IMR-90 (cell line): ENCODE data around the gene OAS3. TPM values are rescaled to one million over a fixed set of nuclear protein-coding genes. Genes with fewer than 3 reads are reported as not detected.

Experiments used
- ATAC-seq: fragments of 200-7000 bp; cut with Tn5 transposase; 2 replicates; pipeline ENCODE4 v1.9.1; 2020; ENCODE audit warnings: low read depth, mild to moderate bottlenecking, moderate library complexity
- BruUV-seq: library from RNA; stranded (reverse); fragments of 400-500 nt; replicated peaks from 2 replicates; lab custom pipeline; 2021; lab: Mats Ljungman, UMichigan
- CTCF ChIA-PET: fragments of 300-600 bp; formaldehyde crosslinking; extraction: SDS; loops from one replicate; lab custom pipeline; 2021; ENCODE audit warnings: antibody characterized with exemption; lab: Yijun Ruan, JAX
- POLR2A ChIA-PET: fragments of 300-600 bp; sonication (Branson Sonifier 250); formaldehyde crosslinking; loops from one replicate; lab custom pipeline; 2022; ENCODE audit warnings: antibody characterized with exemption; ENCODE audit not compliant: unreplicated experiment; lab: Charles Lee
- DNase-seq: peaks from one replicate; pipeline ENCODE4 v3.0.0; 2013
- H2AFZ ChIP-seq: replicated peaks from 2 replicates; pipeline ENCODE3; 2013; ENCODE audit warnings: low read length, mild to moderate bottlenecking; ENCODE audit not compliant: poor library complexity
- H2AK5ac ChIP-seq: 2 replicates; pipeline ENCODE4 v1.6.1; 2013; ENCODE audit warnings: low read depth, low read length, inconsistent platforms
- H2AK9ac ChIP-seq: replicated peaks from 2 replicates; pipeline ENCODE3; 2013; ENCODE audit warnings: mild to moderate bottlenecking, low read depth, low read length, moderate library complexity; ENCODE audit not compliant: poor library complexity
- H2BK120ac ChIP-seq: 2 replicates; pipeline ENCODE4 v1.6.1; 2013; ENCODE audit warnings: low read depth, low read length, inconsistent platforms
- H2BK15ac ChIP-seq: 3 replicates; pipeline ENCODE4 v1.6.1; 2013; ENCODE audit warnings: low read depth, low read length, inconsistent platforms
- H2BK20ac ChIP-seq: 2 replicates; pipeline ENCODE4 v1.6.1; 2013; ENCODE audit warnings: low read depth, mild to moderate bottlenecking, inconsistent platforms, low read length, moderate library complexity
- H2BK5ac ChIP-seq: 2 replicates; pipeline ENCODE4 v1.6.1; 2013; ENCODE audit warnings: mild to moderate bottlenecking, low read depth, low read length, inconsistent platforms; ENCODE audit not compliant: poor library complexity, severe bottlenecking
- H3K14ac ChIP-seq: replicated peaks from 2 replicates; pipeline ENCODE4 v1.6.1; 2013; ENCODE audit warnings: low read depth, low read length, inconsistent platforms
- H3K18ac ChIP-seq: 2 replicates; pipeline ENCODE4 v1.6.1; 2013; ENCODE audit warnings: low read depth, low read length, control low read depth
- H3K23ac ChIP-seq: 2 replicates; pipeline ENCODE4 v1.6.1; 2013; ENCODE audit warnings: low read depth, low read length, inconsistent platforms
- H3K27ac ChIP-seq: 2 replicates; pipeline ENCODE4 v1.5.1; 2013; ENCODE audit warnings: mild to moderate bottlenecking, control low read depth, low read length; ENCODE audit not compliant: insufficient read depth
- H3K27me3 ChIP-seq: 2 replicates; pipeline ENCODE4 v1.6.1; 2013; ENCODE audit warnings: low read length; ENCODE audit not compliant: control insufficient read depth, insufficient read depth
- H3K36me3 ChIP-seq: 2 replicates; pipeline ENCODE4 v1.6.1; 2013; ENCODE audit warnings: low read length, mixed read lengths; ENCODE audit not compliant: control insufficient read depth, insufficient read depth
- H3K4ac ChIP-seq: 2 replicates; pipeline ENCODE4 v1.6.1; 2013; ENCODE audit warnings: low read depth, low read length, inconsistent platforms
- H3K4me1 ChIP-seq: 2 replicates; pipeline ENCODE4 v1.6.1; 2013; ENCODE audit warnings: low read length, mixed read lengths; ENCODE audit not compliant: control insufficient read depth, insufficient read depth
- H3K4me2 ChIP-seq: 2 replicates; pipeline ENCODE4 v1.6.1; 2013; ENCODE audit warnings: low read depth, mild to moderate bottlenecking, control low read depth, low read length, moderate library complexity
- H3K4me3 ChIP-seq: 2 replicates; pipeline ENCODE4 v1.5.1; 2013; ENCODE audit warnings: low read depth, mild to moderate bottlenecking, control low read depth, low read length, moderate library complexity; ENCODE audit not compliant: insufficient read depth
- H3K56ac ChIP-seq: 2 replicates; pipeline ENCODE4 v1.6.1; 2013; ENCODE audit warnings: low read length, inconsistent platforms; ENCODE audit not compliant: insufficient read depth; ENCODE audit errors: extremely low read depth
- H3K79me1 ChIP-seq, 2 experiments: 2 replicates each; pipeline ENCODE4 v1.6.1; 2013; ENCODE audit warnings: low read length in 2 of 2, inconsistent platforms in 1 of 2, low read depth in 1 of 2
- H3K9ac ChIP-seq: 2 replicates; pipeline ENCODE4 v1.6.1; 2013; ENCODE audit warnings: low read depth, low read length, control low read depth
- H3K9me1 ChIP-seq: 2 replicates; pipeline ENCODE4 v1.6.1; 2013; ENCODE audit warnings: low read length, inconsistent platforms; ENCODE audit not compliant: insufficient read depth
- H3K9me3 ChIP-seq: 2 replicates; pipeline ENCODE4 v1.6.1; 2013; ENCODE audit warnings: low read length; ENCODE audit not compliant: control insufficient read depth, insufficient read depth
- H4K20me1 ChIP-seq: 2 replicates; pipeline ENCODE4 v1.6.1; 2013; ENCODE audit warnings: low read length, inconsistent platforms; ENCODE audit not compliant: insufficient read depth
- H4K5ac ChIP-seq: 2 replicates; pipeline ENCODE4 v1.6.1; 2013; ENCODE audit warnings: mild to moderate bottlenecking, low read depth, low read length, control low read depth
- H4K8ac ChIP-seq, 2 experiments: 2 replicates each; pipeline ENCODE4 v1.6.1; 2013; ENCODE audit warnings: low read depth in 2 of 2, low read length in 2 of 2, control low read depth in 1 of 2, inconsistent platforms in 1 of 2
- H4K91ac ChIP-seq: 2 replicates; pipeline ENCODE4 v1.6.1; 2013; ENCODE audit warnings: low read depth, low read length, inconsistent platforms; ENCODE audit not compliant: insufficient read depth
- BHLHE40 ChIP-seq: fragments of 150-350 bp; IDR thresholded peaks from 2 replicates; pipeline ENCODE4 v1.6.1; 2016; ENCODE audit warnings: mild to moderate bottlenecking, low read depth, low read length
- CEBPB ChIP-seq: IDR thresholded peaks from 2 replicates; pipeline ENCODE4 v1.6.1; 2012; ENCODE audit warnings: low read depth, low read length, improper control_type of control experiment
- CHD1 ChIP-seq: IDR thresholded peaks from 2 replicates; pipeline ENCODE4 v1.6.1; 2012; ENCODE audit warnings: low read depth, low read length, improper control_type of control experiment
- MAFK ChIP-seq: IDR thresholded peaks from 2 replicates; pipeline ENCODE4 v1.6.1; 2012; ENCODE audit warnings: low read depth, low read length, improper control_type of control experiment
- MAZ ChIP-seq: IDR thresholded peaks from 2 replicates; pipeline ENCODE4 v1.6.1; 2012; ENCODE audit warnings: low read depth, mild to moderate bottlenecking, low read length, improper control_type of control experiment, moderate library complexity, borderline replicate concordance
- MXI1 ChIP-seq: IDR thresholded peaks from 2 replicates; pipeline ENCODE4 v1.6.1; 2012; ENCODE audit warnings: low read depth, mild to moderate bottlenecking, low read length, moderate library complexity, borderline replicate concordance
- NFE2L2 ChIP-seq: fragments of 150-350 bp; IDR thresholded peaks from 2 replicates; pipeline ENCODE4 v1.6.1; 2016; ENCODE audit warnings: low read depth, mild to moderate bottlenecking, low read length
- POLR2A ChIP-seq: IDR thresholded peaks from 2 replicates; pipeline ENCODE4 v1.6.1; 2012; ENCODE audit warnings: mild to moderate bottlenecking, low read depth, low read length
- RAD21 ChIP-seq: IDR thresholded peaks from 2 replicates; pipeline ENCODE4 v1.6.1; 2012; ENCODE audit warnings: low read length, improper control_type of control experiment
- RCOR1 ChIP-seq: IDR thresholded peaks from 2 replicates; pipeline ENCODE4 v1.6.1; 2012; ENCODE audit warnings: mild to moderate bottlenecking, low read length, improper control_type of control experiment; ENCODE audit not compliant: insufficient replicate concordance
- RFX5 ChIP-seq: IDR thresholded peaks from 2 replicates; pipeline ENCODE4 v1.8.0; 2012; ENCODE audit warnings: low read depth, mild to moderate bottlenecking, low read length, moderate library complexity
- SMC3 ChIP-seq: fragments of 150-350 bp; IDR thresholded peaks from 2 replicates; pipeline ENCODE4 v1.6.1; 2016; ENCODE audit warnings: low read depth, mild to moderate bottlenecking, antibody characterized with exemption, low read length, moderate library complexity
- WGBS, 2 experiments: methylation state at CpG; one replicate each; pipeline versions ENCODE4 v1.1.5 to v1.1.7; 2013; ENCODE audit warnings: missing lambda C conversion rate in 2 of 2; ENCODE audit not compliant: insufficient read length in 1 of 2; ENCODE audit errors: extremely low coverage in 2 of 2; 5-methylcytosine and 5-hydroxymethylcytosine counted together
- dilution Hi-C: fragments of 300-500 bp; cut with HindIII; formaldehyde crosslinking; loops from one replicate; pipeline ENCODE4 v1.14.3; 2018; ENCODE audit warnings: low sequenced_read_pairs; ENCODE audit not compliant: unreplicated experiment
- in situ Hi-C: fragments of 300-500 bp; cut with MboI; formaldehyde crosslinking; loops from 3 replicates; pipeline ENCODE4 v1.14.3; 2019; ENCODE audit warnings: low sequenced_read_pairs, inconsistent platforms, mixed read lengths
- intact Hi-C: fragments of 100-400 bp; cut with micrococcal nuclease; formaldehyde crosslinking; loops from 2 replicates; pipeline ENCODE4 v1.10.0; 2022
- polyA plus RNA-seq, 3 experiments: library from polyadenylated mRNA; depleted of rRNA; stranded (reverse); fragments of >200 nt; gene quantifications; 2 replicates each; pipeline ENCODE4 v1.2.3, GENCODE V29; 2012; ENCODE audit warnings: low replicate concordance in 1 of 3
- total RNA-seq: library from RNA; depleted of rRNA; stranded (reverse); fragments of >200 nt; gene quantifications from 2 replicates; pipeline ENCODE4 v1.2.3, GENCODE V29; 2012
- TF ChIP-seq, protein P1 (sequence below): fragments of 150-350 bp; IDR thresholded peaks from 2 replicates; pipeline ENCODE4 v1.6.1; 2017; ENCODE audit warnings: mild to moderate bottlenecking, antibody characterized with exemption, low read length, low read depth
- TF ChIP-seq, protein P2 (sequence below): fragments of 150-350 bp; IDR thresholded peaks from 2 replicates; pipeline ENCODE4 v1.6.1; 2016; ENCODE audit warnings: low read depth, mild to moderate bottlenecking, low read length, moderate library complexity, borderline replicate concordance

The OAS3 gene
- total and polyA plus RNA-seq, 2 of the 4 experiments (the other 2 are of a cell fraction), result 4.1 to 7.8 TPM

DNA sequence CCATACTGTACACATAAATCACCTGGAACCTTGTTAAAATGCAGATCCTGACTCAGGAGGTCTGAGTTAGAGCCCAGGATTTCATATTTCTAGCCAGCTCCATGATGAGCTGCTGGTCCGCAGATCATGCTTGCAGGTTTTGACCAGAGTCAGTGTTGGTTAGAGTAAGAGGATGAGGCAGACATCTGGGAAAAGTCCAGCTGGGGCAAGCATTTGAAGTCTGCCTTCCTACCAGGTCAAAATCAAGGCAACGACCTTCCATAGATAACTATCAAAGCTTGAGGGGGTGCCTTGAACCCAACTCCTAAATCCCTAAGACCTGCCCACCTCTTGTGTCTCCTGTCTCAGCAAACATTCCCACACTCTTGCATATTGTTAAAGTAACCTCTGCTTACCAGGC is 49.3 kb downstream of the OAS3 start:
- no peak overlapping the region for H4K5ac ChIP-seq
- H4K91ac ChIP-seq, result no peak overlapping the region
- no peak overlapping the region for H2AFZ ChIP-seq
- no peak overlapping the region for H2BK120ac ChIP-seq
- H2BK20ac ChIP-seq, result no peak overlapping the region
- CTCF ChIA-PET, result interaction anchor here (1.2 kb wide), 1 partner anchor 14 kb away, joined by 3 read pairs; no protein-coding TSS in a partner anchor
- no peak overlapping the region for H3K23ac ChIP-seq
- H2BK5ac ChIP-seq, result no peak overlapping the region
- H3K14ac ChIP-seq, result no peak overlapping the region
- H3K18ac ChIP-seq, result no peak overlapping the region
- TF ChIP-seq CEBPB, result no peak
- no peak for TF ChIP-seq NFE2L2
- no peak for TF ChIP-seq RAD21
- TF ChIP-seq MAFK, result no peak
- TF ChIP-seq BHLHE40, result no peak
- TF ChIP-seq RCOR1, result no peak
- TF ChIP-seq POLR2A, result no peak
- no peak for TF ChIP-seq CHD1
- no peak for TF ChIP-seq SMC3
- TF ChIP-seq, protein P1, sequence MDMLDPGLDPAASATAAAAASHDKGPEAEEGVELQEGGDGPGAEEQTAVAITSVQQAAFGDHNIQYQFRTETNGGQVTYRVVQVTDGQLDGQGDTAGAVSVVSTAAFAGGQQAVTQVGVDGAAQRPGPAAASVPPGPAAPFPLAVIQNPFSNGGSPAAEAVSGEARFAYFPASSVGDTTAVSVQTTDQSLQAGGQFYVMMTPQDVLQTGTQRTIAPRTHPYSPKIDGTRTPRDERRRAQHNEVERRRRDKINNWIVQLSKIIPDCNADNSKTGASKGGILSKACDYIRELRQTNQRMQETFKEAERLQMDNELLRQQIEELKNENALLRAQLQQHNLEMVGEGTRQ, result no peak
- no peak for TF ChIP-seq MXI1
- TF ChIP-seq MAZ, result no peak
- TF ChIP-seq, protein P2, sequence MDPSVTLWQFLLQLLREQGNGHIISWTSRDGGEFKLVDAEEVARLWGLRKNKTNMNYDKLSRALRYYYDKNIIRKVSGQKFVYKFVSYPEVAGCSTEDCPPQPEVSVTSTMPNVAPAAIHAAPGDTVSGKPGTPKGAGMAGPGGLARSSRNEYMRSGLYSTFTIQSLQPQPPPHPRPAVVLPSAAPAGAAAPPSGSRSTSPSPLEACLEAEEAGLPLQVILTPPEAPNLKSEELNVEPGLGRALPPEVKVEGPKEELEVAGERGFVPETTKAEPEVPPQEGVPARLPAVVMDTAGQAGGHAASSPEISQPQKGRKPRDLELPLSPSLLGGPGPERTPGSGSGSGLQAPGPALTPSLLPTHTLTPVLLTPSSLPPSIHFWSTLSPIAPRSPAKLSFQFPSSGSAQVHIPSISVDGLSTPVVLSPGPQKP, result no peak
- TF ChIP-seq RFX5, result no peak
- H3K4me3 ChIP-seq, result no peak overlapping the region
- H3K9ac ChIP-seq, result no peak overlapping the region
- no peak for ATAC-seq
- in situ Hi-C loops, result no loop called here
- no CpG with 5 or more reads among the region's 2 CpGs for WGBS, 2 experiments
- no peaks in the 10 kb centered on the region for H4K20me1 ChIP-seq
- DNase-seq, result no peak
- no peak overlapping the region for H3K27ac ChIP-seq
- no peak overlapping the region for H2AK9ac ChIP-seq
- H3K9me3 ChIP-seq, result no peaks in the 10 kb centered on the region
- H3K4me1 ChIP-seq, result no peaks in the 10 kb centered on the region
- no peak overlapping the region for H2BK15ac ChIP-seq
- no peak overlapping the region for H4K8ac ChIP-seq
- H3K9me1 ChIP-seq, result no peaks in the 10 kb centered on the region
- H2AK5ac ChIP-seq, result no peak overlapping the region
- H3K79me1 ChIP-seq, result no peaks in the 10 kb centered on the region
- no peaks in the 10 kb centered on the region for H3K27me3 ChIP-seq
- H3K4me2 ChIP-seq, result no peak overlapping the region
- POLR2A ChIA-PET, result no interaction called here
- H3K36me3 ChIP-seq, result no peaks in the 10 kb centered on the region
- dilution Hi-C loops, result no loop called here
- H3K56ac ChIP-seq, result no peak overlapping the region
- H3K4ac ChIP-seq, result no peak overlapping the region
- intact Hi-C loops, result no loop called here
- no TSS peak for BruUV-seq
